ENCODE results near the gene AGO4. TPM values are rescaled to one million over a fixed set of nuclear protein-coding genes. Genes with fewer than 3 reads are reported as not detected.
"Not testable (repeated sequence)": the region's sequence is repeated elsewhere in the genome, so short reads cannot be mapped to it uniquely, and the experiment has no call there.

AGO4 gene
- total RNA-seq, 4 donors from 2014 or later = 25.0 to 45.5 (median 31.1) TPM

- ATAC-seq = no peak
- Histone ChIP-seq H3K4me3 (no peak overlapping the region), H3K9me3 (no peaks in the 10 kb centered on the region), H3K27ac (peak overlapping the region in 3 of 4 donors; percentile 93 to 97 (median 94)), H3K4me1 (peaks cover 2 to 57% (median 7%) of the 10 kb centered on the region in 3 donors), H3K36me3 (no peaks in the 10 kb centered on the region), H3K27me3 (no peaks in the 10 kb centered on the region)
- WGBS, 2 donors (ENCODE audit: low coverage in 1 of 2) = 8 to 63% methylated on average over 2 of the region's 2 CpGs
- no peak for TF ChIP-seq POLR2A (IDR thresholded peaks at IDR 0.05)
- TF ChIP-seq POLR2AphosphoS5 (IDR thresholded peaks at IDR 0.05) = no peak
- no peak for TF ChIP-seq CTCF (IDR thresholded peaks at IDR 0.05)
- no peak for TF ChIP-seq EP300 (IDR thresholded peaks at IDR 0.05)
These were observed 2.5 kb downstream of the AGO4 start for GRCh38 chr1:35810096-35810881.

DNA sequence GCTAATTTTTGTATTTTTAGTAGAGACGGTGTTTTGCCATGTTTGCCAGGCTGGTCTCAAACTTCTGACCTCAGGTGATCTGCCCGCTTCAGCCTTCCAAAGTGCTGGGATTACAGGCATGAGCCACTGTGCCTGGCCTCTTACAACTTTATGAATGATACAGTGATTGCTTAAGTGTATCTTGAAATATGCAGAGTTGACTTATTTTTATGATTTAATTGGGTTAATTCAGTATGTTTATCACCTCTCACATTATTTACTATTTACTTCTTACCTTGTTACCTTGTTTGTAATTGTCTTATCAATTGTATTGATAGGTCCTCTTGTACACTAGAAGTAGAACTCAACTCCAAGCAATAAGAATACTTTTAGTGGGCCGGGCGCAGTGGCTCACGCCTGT, 4.9 kb downstream of the AGO4 start:
- not testable (repeated sequence) for H3K36me3 ChIP-seq, ATAC-seq

GRCh38 chr1:35825255-35825654, 17.4 kb downstream of the AGO4 start:
- no peaks in the 10 kb centered on the region for H3K27me3 ChIP-seq
- no peak for ATAC-seq
- peaks cover 0 to 81% of the 10 kb centered on the region in 2 donors for H3K36me3 ChIP-seq
- no peak for TF ChIP-seq POLR2AphosphoS5 (IDR thresholded peaks at IDR 0.05)
- TF ChIP-seq CTCF (IDR thresholded peaks at IDR 0.05) = no peak
- TF ChIP-seq EP300 (IDR thresholded peaks at IDR 0.05) = no peak
- TF ChIP-seq POLR2A (IDR thresholded peaks at IDR 0.05) = no peak
- H3K9me3 ChIP-seq = no peaks in the 10 kb centered on the region
- WGBS, 2 donors (ENCODE audit: low coverage in 1 of 2) = 82% methylated on average over 1 of the region's 1 CpG; no CpG with 5 or more reads in 1 of the 2 donors
- no peak overlapping the region for H3K4me3 ChIP-seq
- H3K27ac ChIP-seq = no peak overlapping the region
- no peaks in the 10 kb centered on the region for H3K4me1 ChIP-seq

More for the DNA sequence above, 4.9 kb downstream of the AGO4 start:
- H3K9me3 ChIP-seq, H3K27ac ChIP-seq, H3K4me3 ChIP-seq, H3K27me3 ChIP-seq: not testable (repeated sequence)
- H3K4me1 ChIP-seq = peaks cover 2 to 55% (median 7%) of the 10 kb centered on the region in 3 donors
- WGBS, 2 donors (ENCODE audit: low coverage in 1 of 2) = 85 to 100% methylated on average over 2 to 4 of the region's 5 CpGs

GRCh38 chr1:35832276-35832905, 24.6 kb downstream of the AGO4 start:
- WGBS, 2 donors (ENCODE audit: low coverage in 1 of 2) = 73 to 87% methylated on average over 2 of the region's 2 CpGs
- Histone ChIP-seq H3K27ac (no peak overlapping the region), H3K36me3 (peaks cover 5 to 100% of the 10 kb centered on the region in 2 donors), H3K4me3 (no peak overlapping the region), H3K27me3 (no peaks in the 10 kb centered on the region), H3K4me1 (no peaks in the 10 kb centered on the region), H3K9me3 (no peaks in the 10 kb centered on the region)
- ATAC-seq = no peak
- TF ChIP-seq CTCF (IDR thresholded peaks at IDR 0.05) (no peak), EP300 (IDR thresholded peaks at IDR 0.05) (no peak)

GRCh38 chr1:35833395-35833794, 25.6 kb downstream of the AGO4 start:
- no peak for ATAC-seq
- no peak for TF ChIP-seq POLR2A (IDR thresholded peaks at IDR 0.05)
- TF ChIP-seq POLR2AphosphoS5 (IDR thresholded peaks at IDR 0.05) = no peak
- no peak for TF ChIP-seq CTCF (IDR thresholded peaks at IDR 0.05)
- no peak for TF ChIP-seq EP300 (IDR thresholded peaks at IDR 0.05)
- H3K4me1 ChIP-seq = no peaks in the 10 kb centered on the region
- 84 to 94% methylated on average over 2 of the region's 2 CpGs for WGBS, 2 donors (ENCODE audit: low coverage in 1 of 2)
- peaks cover 5 to 100% of the 10 kb centered on the region in 2 donors for H3K36me3 ChIP-seq
- no peak overlapping the region for H3K27ac ChIP-seq
- H3K9me3 ChIP-seq = no peaks in the 10 kb centered on the region
- H3K4me3 ChIP-seq = no peak overlapping the region
- no peaks in the 10 kb centered on the region for H3K27me3 ChIP-seq

All from gastroesophageal sphincter (tissue), 4 donors.